SH-SY5Y (cell line): ENCODE data around the gene FBXL7.

Experiments
- GATA2 ChIP-seq: IDR thresholded peaks from 2 replicates; pipeline ENCODE4 v1.6.1; 2011; ENCODE audit warnings: mild to moderate bottlenecking, low read depth, low read length
- GATA3 ChIP-seq: IDR thresholded peaks from 2 replicates; pipeline ENCODE4 v1.6.1; 2011; ENCODE audit warnings: low read depth, mild to moderate bottlenecking, low read length, moderate library complexity

Gene FBXL7

GRCh38 chr5:15914638-15915037 lies 414.7 kb downstream of the FBXL7 start:
- TF ChIP-seq GATA2 (no peak), GATA3 (no peak)

GRCh38 chr5:15926586-15926985 lies 426.6 kb downstream of the FBXL7 start:
- TF ChIP-seq GATA3 (no peak), GATA2 (no peak)

- TF ChIP-seq GATA2 (no peak), GATA3 (no peak)
Observed at GRCh38 chr5:15927710-15928380, 427.9 kb downstream of the FBXL7 start.

- no peak for TF ChIP-seq GATA3
- TF ChIP-seq GATA2, result no peak
Observed at GRCh38 chr5:15929611-15930263, 429.8 kb downstream of the FBXL7 start.

GRCh38 chr5:15932066-15932465 lies 432.1 kb downstream of the FBXL7 start:
- TF ChIP-seq GATA3, result no peak
- TF ChIP-seq GATA2, result no peak

GRCh38 chr5:15933259-15934207 lies 433.6 kb downstream of the FBXL7 start:
- no peak for TF ChIP-seq GATA3
- no peak for TF ChIP-seq GATA2

- no peak for TF ChIP-seq GATA2
- TF ChIP-seq GATA3, result no peak
Observed at GRCh38 chr5:15936505-15937245, 436.7 kb downstream of the FBXL7 start.

GRCh38 chr5:15937708-15938107 lies 437.7 kb downstream of the FBXL7 start:
- TF ChIP-seq GATA3 (no peak), GATA2 (no peak)

- TF ChIP-seq GATA3 (no peak), GATA2 (no peak)
Observed at GRCh38 chr5:15938186-15938585, 438.2 kb downstream of the FBXL7 start.

- TF ChIP-seq GATA3 (no peak), GATA2 (no peak)
Observed at GRCh38 chr5:15938961-15939360, 439.0 kb downstream of the FBXL7 start.

- TF ChIP-seq GATA2 (no peak), GATA3 (no peak)
Observed at GRCh38 chr5:15940905-15941304, 440.9 kb downstream of the FBXL7 start.

GRCh38 chr5:15943487-15943886 lies 443.5 kb downstream of the FBXL7 start:
- no peak for TF ChIP-seq GATA3
- TF ChIP-seq GATA2, result no peak

- no peak for TF ChIP-seq GATA2
- TF ChIP-seq GATA3, result no peak
Observed at GRCh38 chr5:15946026-15946425, 446.0 kb downstream of the FBXL7 start.

GRCh38 chr5:15948190-15948589 lies 448.2 kb downstream of the FBXL7 start:
- TF ChIP-seq GATA2, result no peak
- no peak for TF ChIP-seq GATA3
